ENCODE results near the gene HOXA7.

Gene HOXA7

DNA sequence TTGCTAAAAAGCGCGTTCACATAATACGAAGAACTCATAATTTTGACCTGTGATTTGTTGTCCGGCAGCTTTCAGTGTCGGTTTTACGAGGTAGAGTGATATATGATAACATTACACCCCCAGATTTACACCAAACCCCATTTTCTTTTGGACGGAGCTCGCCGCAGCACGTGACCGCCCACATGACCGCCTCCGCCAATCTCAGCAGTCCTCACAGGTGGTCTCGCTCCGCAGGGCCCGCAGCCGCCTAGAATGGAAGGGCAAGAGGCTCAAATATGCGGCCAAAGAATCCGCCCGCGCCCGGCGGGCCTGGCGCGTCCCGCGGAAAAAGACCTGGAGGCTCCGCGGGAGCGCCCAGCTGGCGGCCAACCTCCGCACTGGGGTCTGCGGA, at the start of gene HOXA7:
Gene HOXA7, minus strand, starts transcription at position 168 of the 391 bp plus-strand sequence. Its CDS starts 130 bp downstream, at position 38.
- DNase-seq: peak; percentile 40 to 41

DNA sequence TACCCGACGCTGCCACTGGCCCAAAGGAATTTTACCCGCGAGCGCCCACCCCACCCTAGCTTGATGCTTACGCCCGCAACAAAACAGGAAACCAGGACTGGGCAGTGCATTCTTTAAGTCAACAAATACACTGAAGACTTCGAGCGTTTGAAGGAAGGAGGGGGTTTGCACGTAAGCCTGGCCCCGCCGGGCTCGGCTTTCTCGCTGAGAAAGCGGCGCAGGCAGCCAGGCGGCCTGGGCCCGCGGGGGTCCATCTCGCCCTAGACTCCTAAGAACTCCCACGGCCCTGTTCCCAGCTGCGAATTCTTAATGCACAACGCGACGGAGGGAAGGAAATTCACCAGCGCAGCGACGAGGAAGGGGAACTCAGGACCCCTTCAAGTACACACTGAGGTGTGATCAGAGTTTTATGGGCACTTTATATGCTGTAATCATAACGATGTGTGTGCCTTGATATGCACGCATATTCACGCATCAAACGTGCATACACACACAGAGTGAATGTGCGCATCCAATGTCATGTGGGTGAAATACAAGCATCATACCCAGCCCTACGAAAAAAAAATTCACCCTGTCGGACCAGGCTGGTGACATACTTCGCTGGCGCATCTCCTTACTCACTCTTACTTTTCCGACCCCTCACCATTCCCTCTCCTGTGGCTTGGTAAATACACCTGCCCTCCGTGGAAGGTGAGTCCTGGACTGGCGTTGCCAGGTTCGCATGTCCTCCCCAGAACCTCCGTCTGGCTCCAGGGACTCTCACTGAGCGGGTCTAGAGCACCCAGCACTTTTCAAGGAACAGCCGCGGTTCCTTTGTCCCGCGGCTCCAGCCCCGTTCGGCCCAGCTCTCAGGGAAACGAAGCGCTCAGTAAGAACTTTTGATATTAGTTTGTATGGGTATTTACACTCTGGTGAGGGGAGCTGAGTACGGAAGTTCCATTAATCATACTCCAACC, 49.1 kb upstream of the HOXA7 start:
- no peak for DNase-seq

DNA sequence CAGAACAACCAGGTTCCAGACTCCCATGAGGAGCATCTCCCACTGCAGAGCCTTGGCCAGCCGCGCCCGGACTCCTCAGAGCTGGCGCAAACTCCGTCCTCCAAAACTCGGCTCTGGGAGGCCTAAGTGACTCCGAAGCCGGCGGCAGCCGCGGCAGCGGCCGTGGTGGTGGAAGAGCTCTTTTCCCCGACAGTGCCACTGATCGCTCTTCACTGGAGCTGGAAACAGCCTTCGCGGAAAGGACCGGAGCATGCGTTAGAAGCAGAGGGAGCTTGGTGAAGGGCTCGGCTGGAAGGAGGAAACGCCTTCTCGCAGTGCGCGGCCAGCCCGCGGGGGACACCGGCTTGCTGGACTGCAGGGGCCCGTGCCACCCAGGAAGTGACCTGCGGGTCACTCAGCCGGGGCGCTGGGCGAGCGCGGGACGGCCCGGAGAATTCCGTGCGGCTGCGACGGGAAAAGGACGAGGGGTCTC, 48.4 kb upstream of the HOXA7 start:
- DNase-seq: peak; percentile 33 to 35

DNA sequence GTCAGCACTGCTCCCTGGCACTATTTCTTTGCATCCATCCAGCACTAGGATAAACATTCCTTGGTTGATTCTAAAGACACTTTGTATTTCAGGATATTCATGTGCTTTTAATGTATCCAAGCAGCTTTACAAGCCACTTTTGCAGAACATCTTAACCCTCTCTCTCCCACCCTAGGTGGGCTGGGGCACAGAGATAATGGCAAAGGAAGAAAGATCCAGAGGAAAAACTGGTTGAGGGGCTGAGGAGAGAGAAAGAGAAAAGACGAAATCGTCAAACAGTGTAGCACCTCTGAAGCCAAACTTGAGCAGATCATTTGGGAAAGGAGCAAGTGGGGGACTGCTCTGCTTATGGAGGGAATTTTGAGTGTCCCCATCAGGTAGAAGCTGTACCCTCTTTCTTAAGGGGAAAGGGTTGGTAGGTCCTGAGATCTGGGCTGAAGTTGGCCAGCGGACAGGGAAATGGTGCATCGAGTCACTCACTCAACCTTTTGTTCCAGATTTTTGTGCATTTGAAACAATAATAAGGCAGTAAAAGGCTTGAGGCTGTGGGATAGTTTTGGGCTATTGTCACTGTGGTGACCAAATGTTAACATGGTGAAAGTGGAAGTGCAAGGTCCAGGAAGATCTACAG, 47.6 kb upstream of the HOXA7 start:
- DNase-seq: peak in 1 of 2 experiments; percentile 11

DNA sequence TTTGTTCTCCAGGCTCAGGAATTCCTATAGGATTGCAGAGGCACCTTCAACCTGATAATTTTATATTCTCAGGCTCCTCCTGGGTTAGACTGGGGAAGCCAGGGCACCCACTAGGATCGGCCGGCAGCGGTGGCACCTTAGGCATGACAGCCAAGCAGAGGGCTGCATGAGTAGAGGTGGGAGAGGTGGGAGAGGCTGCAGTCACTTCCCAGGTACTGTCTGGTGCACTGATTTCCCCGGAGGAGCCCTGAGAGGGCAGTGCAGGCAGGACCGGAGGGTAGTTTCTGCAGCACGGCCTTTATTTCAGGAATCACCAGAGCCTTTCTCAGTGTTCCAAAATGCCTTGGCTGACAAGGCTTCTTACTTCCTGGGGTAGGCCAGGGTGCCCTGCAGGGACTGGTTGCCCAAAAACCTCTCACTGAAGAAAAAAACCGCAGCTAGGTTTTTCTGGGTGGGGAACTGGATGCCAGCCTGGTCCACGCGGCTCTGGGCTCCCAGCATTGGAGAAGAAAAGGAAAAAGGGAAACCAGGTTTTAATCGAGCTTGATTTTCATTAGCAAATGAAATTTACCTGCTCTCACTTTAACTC, 47.0 kb upstream of the HOXA7 start:
- peak in 1 of 2 experiments; percentile 15 for DNase-seq

DNA sequence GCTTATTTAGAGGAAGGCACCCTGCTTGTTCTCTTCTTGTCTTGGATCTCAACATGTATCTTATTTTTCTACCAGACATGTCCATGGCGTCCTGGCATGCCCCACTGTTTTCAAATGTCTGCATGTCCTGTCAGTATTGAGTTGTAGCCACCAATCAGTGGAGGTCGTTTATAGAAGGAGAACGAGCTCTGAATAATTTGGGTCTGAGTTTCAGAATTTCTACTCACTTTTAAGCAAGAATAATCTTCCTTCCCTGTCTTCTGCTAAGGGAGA, 46.3 kb upstream of the HOXA7 start:
- no peak for DNase-seq

DNA sequence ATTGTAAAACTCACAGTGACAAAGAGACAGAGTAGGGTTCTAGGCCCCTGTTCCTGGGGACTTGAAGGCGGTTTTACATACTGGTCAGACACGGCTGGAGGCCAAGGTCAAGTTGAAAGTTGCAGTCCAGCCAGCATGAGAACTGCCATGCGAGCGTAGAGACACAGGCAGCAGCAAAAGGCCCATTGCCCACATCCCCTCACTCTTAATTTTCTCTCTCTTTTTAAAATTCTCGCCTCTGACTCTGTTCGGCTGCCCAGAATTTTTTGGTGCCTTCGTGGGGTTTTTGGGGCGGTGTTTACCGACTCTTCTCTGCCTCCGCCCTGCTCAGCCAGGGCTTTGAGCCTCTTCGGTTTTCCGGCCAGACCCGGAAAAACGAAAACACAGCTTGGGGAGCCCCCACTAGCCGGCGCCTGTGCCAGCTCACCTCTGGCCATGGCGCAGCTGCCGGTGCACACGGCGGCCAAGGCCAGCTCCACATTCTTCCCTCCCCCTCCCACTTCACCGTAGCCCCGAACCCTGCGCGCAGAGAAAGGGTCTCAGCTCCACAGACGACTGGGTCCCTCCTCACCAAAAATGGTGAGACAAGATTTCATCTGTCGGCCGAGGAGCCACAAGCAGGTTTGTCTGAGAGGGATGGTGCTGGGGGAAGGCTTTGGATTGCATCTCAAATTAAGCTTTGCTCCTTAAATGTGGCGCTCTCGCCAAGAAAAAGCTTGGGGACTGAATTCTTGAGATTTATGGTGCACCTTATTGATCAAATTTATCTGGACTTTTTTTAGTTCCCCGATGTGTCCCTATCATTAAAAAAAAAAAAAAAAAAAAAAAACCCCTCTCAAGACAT, 45.8 kb upstream of the HOXA7 start:
- peak in 1 of 2 experiments; percentile 19 for DNase-seq

DNA sequence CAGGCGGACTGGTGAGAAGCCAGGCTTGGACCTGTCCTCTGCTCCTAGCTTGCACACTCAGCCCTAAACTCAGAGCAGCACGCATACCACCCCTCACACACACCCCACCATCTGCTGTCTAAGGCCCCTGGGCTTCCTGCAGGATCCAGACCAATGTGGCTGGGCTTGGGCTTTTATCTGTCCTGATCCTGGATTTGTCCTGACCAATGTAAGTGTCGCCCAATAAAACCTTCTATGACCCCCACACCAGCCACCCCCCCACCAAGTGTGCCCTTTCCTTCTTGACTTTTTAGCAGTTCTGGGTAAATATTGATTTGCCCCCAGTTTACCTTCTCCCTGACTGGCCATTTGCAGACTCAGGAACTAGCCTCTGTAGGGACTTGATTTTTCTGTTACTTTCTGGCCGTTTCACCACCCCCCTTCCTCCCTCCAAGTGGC, 45.1 kb upstream of the HOXA7 start:
- no peak for DNase-seq

DNA sequence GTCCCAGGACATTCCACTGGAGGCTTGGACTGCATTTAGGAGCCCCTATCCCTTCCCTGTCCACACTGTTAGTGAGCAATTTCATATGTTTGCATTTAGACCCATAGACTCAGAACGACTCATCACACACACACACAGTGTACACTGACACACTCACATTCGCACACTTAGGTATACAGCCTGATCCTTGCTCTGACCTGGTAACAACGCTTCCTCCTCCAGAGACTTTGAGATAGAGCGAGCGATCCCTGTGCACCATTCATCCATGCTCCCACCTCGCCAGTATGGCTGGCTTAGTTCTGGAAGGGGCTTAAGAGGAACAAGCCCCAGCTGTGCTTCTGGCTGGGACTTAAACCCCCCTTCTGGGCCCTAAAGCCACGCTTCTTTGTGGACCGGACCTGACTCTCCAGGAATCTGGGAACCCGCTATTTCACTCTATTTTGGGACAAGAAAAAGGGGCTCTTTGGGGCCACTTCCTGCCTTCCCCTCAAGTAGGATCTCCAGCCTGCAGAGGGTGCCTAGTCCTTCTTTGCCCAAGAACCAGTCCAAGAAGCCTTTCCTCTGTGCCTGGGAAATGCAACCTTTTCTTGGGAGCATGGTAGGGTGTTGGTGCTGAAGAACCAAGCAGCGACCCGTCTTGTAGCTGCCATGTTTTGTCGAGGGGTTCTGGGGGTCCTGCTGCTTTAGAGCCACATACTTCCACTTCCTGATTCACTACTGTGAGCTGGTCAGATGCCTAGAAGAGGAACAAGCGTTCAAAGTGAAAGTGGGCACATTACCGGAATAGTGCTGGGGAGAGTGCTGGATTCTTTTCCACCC, 44.5 kb upstream of the HOXA7 start:
- peak; percentile 24 to 33 for DNase-seq

DNA sequence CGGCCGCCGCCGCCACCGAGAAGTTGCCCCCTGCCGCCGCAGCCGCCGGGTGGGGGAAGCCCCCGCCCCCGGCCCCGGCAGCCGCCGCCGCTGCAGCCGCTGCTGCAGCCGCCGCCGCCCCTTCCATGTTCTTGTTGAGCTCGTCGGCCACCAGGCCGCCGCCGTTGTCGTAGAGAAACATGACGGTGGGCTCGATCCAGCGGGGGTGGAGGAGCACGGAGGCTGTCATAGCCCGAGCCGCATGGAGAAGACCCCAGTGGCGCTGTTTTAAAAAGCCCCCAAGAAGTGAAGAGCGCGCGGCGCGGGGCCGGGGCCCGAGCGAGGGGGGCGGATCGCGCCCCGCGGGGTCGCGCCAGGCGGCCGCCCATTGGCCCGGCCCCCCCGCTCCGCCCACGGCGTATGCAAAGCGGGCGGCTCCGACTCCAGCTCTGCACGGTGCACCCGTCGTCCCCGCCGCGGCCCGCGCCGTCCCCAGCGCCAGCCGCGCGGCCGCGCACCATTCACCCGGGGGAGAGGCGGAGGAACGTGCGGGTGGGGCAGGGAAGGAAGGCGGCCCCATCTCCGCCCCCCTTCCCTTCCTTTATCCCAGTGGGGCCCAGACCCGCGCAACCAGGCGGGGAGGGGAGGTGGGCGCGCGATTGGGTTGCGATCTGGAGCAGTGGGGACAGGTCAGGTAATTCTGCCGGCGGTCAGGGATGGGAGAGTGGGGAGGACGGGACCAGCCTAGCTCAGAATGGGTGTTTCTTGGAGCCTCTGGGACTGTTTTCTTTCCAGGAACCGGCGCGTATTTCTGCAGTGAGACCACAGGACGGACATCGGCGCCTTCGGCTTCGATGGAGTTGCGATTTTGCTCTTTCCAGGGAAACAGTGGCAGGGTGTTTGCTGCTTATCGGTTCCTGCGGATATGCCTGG, 43.6 kb upstream of the HOXA7 start, which contains the start of gene HOXA13:
Gene HOXA13, minus strand, starts transcription at position 243 of the 912 bp plus-strand sequence. Its CDS starts 14 bp downstream, at position 229.
- peak; percentile 26 to 42 for DNase-seq

DNA sequence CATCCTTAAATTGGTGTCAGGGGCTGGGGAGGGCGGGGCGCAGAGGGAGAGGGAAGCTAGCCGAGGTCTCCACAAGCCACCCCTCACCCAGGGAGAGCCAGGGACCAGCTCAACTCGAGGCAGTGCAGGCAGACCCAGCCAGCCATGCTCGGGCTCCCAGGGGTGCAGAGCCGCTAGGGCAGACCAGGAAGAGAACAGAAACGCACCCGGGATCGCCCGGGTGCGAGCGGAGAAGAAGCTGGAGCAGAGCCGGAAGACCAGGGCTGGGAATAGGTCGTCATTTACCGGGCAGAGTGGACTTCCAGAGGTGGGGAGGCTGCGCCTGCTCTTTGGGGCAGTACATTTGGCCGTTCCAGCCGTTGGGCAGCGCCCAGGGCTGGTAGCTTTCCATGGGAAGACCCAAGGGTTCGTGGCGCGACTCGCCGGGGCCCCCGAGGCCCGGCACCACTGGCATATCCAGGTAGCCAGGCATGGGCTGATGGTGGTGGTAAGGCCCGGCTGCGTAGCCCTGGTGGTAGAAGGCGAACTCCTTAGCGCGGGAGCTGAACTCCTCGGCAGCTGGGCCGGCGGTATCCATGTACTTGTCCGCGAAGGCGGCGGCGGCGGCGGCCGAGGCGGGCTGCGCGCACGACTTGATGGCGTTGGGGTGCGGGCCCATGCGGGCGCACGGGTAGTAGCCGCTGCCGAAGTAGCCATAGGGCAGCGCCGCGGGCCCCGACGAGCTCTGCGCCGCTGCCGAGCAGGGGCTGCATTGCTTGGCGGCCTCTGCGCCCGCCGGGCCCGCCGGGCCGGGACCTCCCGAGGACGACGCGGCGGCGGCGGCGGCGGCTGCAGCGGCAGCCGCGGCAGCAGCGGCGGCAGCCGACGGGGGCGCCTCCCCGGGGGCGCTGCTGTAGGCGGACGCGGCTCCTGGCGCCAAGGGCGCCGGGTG, 42.7 kb upstream of the HOXA7 start:
- peak; percentile 40 to 42 for DNase-seq

DNA sequence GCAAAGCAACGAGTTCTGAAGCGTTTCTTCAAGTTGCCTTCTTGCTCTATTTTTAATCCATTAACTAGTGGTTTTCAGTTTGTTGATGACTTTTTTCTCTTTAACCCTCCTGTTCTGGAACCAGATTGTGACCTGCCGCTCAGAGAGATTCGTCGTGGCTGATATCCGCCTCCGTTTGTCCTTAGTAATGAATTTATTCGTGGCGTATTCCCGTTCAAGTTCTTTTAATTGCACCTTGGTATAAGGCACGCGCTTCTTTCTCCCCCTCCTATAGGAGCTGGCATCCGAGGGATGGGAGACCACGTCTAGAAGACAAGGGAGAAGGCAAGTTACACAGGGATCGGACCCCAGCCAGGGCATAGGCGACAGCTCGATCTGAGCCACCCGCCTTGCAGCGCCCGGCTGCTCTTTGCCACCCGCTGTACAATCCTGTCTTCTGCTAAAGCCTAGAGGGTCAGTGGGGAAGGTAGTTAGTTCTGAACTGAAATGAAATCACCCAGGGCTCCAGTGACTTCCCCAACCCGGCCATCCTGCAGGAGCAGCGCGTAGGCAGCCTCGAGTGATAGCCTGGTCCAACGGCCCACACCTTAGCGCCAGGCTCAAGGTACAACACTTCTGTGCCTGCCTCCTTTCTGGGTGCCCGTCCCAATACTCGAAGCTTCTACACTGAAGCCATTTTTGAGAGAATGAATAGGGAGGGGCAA, 41.8 kb upstream of the HOXA7 start:
- peak; percentile 32 to 37 for DNase-seq

DNA sequence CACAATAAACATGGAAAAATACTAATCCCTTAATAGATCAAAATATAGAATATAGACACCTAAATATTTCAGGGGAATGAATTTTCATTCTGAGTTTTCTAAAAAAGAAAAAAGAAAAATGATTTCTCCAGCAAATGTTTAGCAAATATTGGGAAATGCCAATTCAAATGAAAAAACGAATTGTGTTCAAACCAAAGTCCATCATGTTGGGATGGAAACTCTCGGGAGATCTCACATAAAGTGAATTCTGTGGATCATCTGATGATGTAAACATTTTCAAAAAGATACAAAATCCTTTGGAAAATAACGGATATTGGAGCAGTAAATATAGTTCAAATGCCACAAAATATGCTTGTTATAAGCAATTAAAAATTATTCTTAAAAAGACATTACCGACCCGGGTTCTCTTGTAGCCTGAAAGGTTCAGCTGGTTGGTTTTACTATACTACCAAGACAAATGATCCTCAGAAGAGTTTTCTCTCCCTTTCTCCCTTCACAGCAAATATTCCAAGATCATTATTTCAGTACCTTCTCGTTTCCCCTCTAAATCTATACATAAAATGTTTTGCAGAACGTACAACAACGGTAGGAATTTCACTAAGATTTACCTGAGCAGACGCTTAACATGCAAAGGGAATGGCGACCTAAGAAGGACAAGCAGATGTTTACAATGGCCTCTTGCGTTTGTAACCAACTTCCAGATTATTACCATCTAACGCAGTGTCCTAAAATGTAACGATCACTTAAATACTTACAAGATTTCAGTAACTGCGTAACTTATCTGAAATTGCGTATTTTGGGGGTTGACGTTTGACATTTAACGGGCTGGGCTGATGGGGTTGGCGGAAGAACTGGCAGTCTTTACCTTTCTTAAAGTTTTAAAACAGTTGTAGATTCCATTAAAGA, 40.9 kb upstream of the HOXA7 start:
- DNase-seq: peak in 1 of 2 experiments; percentile 16

DNA sequence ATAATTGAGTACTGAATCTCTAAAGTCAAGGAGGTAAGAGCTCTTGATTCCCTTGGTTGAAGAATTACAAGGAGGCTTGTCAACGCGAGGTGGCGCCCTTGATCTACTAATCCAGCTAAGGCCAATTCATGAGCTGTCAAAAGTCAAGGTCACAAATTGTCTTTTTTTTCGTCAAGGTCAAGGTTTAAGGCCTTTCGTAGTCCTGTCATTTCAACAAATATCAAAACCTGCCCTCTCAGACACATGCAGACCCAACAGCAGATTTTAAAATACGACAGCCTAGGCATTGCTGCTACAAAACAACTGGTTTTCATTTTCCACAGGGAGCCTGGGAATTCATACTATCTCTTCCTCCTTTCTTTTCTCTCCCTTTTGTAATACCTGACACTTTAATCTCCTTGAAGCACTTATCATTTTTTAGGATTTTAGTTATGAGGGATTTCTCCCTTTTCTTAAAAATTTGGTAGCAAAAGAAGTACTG, 39.9 kb upstream of the HOXA7 start:
- DNase-seq: peak; percentile 89 to 91

DNA sequence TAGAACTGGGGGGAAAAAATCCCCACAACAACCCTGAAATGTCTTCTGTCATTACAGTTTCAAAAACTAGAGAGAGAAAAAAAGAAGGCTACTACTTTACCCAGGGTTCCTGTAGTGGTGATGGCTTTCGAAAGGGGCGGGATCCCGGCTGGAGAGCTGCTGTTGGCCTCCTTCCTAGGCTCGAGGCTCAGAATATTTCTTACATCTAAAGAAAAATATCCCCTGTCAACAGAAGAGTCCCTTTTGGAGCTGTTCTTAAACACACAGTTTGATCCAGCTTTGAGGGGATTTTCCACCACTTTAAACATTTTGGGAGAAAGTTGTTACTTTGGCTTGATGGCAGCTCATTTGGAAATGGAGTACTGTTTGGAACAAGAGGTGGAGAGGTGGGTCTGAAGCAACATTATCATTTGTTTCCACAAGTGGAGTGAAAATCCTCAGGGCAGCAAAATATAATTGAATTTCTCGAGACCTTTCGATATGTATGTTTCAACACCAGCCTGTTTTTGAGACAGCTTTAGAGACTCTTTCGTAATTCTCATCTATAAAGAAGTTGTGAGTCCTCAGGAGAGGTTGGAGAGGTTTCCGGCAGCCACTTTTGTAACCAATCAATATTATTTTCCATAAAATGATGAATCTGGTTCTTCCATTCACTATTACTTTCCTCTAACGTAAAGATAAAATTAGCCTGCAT, 38.4 kb upstream of the HOXA7 start:
- DNase-seq: no peak

DNA sequence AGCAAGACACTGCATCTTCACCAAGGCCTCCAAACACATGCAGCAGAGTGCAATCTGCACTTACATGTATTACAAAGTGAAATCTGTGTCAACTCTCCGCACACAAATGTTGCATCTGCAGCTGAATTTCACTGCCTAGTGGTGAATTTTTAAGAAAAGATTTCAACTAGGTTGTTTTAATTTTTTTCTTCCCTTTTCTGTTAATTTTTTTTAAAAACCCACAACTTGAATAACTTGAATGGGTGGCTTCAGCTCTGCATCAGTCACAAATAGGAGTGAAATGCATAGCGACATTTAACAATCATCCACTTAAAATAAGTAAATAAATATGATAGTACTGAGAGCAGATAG, 37.5 kb upstream of the HOXA7 start:
- no peak for DNase-seq
